22Rv1 (cell line): ENCODE measurements around the gene AGAP1.

ENCODE experiments used
- CTCF ChIP-seq: fragments of 450-650 bp; IDR thresholded peaks from 2 replicates; pipeline ENCODE4 v1.5.1; 2017; ENCODE audit warnings: mild to moderate bottlenecking
- ZFX ChIP-seq: fragments of 450-650 bp; IDR thresholded peaks from 2 replicates; pipeline ENCODE4 v1.6.1; 2017; ENCODE audit warnings: antibody characterized with exemption, borderline replicate concordance

- no peak for TF ChIP-seq CTCF
- no peak for TF ChIP-seq ZFX
Observed at GRCh38 chr2:235472443-235472842, 21.4 kb upstream of the AGAP1 start.
